Suprapubic skin (tissue), 3 donors: ENCODE measurements around the gene LRRC45.

Source experiments
- CTCF ChIP-seq, 2 donors: fragments of 200-600 bp in 1 of 2; fragments of 450-650 bp in 1 of 2; sonication (generic) in 1 of 2; IDR thresholded peaks; one replicate each; pipeline ENCODE4 v1.5.1; 2016 to 2019; ENCODE audit warnings: antibody characterized with exemption in 2 of 2, mild to moderate bottlenecking in 1 of 2, moderate library complexity in 1 of 2
- POLR2AphosphoS5 ChIP-seq, 3 donors: sonication (generic); formaldehyde crosslinking; IDR thresholded peaks; one replicate each; pipeline ENCODE4 v1.6.1; 2017; ENCODE audit warnings: antibody characterized with exemption in 3 of 3

- no peak for TF ChIP-seq CTCF (IDR thresholded peaks at IDR 0.05)
- no peak for TF ChIP-seq POLR2AphosphoS5 (IDR thresholded peaks at IDR 0.05)
Observed at GRCh38 chr17:82028966-82029365, 5.9 kb downstream of the LRRC45 start.
